Activated CD4-positive, alpha-beta T cell treated with anti-CD3 and anti-CD28 coated beads, Interleukin-2, Interleukin-6, amounts not matched to agents 100 ng/mL and 50 ng/mL, durations not matched to agents 16 hours and 8 hours (primary cell): ENCODE results near the gene STAT6.

Source experiments
- DNase-seq: peaks from one replicate; pipeline ENCODE4 v3.0.0-alpha.2; 2020

Gene STAT6

DNA sequence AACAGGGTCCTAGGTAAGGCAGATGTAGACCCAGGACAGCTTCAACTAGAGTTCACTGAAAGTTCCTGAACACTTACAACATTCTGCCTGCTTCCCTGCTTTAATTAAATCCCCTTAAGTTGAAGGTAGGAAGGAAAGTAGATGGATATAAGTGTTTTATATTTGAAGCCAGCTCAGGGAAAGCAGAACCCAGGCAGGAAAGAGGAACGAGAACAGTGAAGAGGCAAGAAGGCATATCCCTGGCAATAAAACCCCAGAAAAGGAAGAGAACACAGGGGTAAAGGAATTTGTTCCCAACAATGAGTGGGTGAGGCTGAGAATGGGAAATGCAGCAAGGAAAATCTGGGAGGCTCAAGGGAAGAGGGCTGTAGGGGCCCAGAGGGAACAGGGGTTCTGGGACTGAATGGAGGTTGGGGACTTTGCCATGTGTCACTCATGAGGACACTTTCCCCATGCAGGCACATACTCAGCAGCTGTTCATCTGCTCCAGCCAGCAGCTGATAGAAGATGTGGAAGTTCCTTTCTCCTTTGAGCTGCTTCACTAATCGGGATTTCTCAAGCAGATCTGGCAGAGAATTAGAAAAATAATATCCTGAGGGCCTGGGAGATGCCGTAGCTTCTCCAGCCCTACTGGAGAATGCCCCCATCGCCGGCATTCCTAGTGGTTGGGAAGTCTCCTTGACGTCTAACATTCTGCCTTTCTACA is 64.9 kb downstream of the STAT6 start:
- DNase-seq, result no peak
